Renal cortex interstitium (tissue), 11 donors: ENCODE data around the gene PTCD3. TPM values are rescaled to one million over a fixed set of nuclear protein-coding genes. Genes with fewer than 3 reads are reported as not detected.

Source experiments
- DNase-seq, 11 donors: peaks; one replicate each; pipeline ENCODE4 v3.0.0-alpha.2; 2013; ENCODE audit warnings: low read depth in 9 of 11, low spot score in 4 of 11; ENCODE audit errors: extremely low read depth in 1 of 11
- polyA plus RNA-seq, 3 donors: library from polyadenylated mRNA; unstranded; fragments of 120-200 nt; gene quantifications; one replicate each; pipeline ENCODE4 v1.2.1, GENCODE V29; 2013; ENCODE audit not compliant: insufficient read length in 3 of 3

Gene PTCD3
- polyA plus RNA-seq, 3 donors: 117 to 155 (median 139) TPM

DNA sequence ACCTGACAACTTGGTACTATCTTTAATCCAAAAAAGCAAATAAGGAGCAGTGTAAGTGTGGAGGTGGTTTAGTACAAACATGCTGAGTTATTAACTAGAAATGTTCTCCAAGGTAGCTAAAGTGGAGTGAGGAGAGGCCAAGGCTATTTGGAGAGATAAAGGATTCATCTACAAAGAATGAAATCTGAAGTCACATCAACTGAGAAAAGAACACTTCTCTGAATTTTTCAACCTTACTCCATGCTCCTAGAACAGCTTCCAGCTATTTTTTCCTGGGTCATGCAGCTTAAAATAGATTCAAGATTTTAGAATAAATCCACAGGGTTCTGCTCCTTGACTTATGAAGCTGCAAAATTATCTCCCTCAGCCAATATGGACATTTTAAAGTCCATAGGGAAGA is 70.6 kb downstream of the PTCD3 start:
- no peak for DNase-seq

DNA sequence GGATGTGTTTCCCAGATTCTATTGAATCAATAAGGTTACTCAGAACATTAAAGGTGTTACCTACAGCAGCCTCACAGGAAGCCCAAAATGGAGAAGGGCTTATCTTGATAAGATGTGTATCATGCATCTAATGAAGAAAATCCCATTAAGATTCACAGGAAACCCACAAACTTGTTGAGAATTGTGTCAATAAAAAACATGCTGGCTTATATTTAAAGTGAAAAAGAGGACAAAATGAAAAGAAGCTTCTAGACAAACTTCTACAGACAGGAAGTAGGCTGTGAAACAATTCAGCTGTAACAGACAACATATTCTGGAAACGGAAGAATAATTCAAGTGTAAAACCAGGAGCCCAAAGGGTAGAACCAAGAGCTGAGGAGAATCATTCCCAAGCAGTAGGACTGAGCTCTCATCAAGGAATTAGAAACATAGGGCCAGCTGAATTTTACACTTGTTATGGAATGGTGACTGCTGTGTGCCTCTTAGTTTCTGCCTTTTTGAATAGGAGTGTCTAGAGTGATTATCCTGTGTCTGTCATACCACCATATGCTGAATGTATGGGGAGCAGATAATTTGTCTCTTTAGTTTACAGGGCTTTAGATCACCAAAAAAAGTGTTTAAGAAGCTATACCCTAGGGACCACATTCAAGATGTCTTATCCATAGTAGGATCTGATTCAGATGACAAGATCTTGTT is 79.6 kb downstream of the PTCD3 start:
- no peak for DNase-seq

DNA sequence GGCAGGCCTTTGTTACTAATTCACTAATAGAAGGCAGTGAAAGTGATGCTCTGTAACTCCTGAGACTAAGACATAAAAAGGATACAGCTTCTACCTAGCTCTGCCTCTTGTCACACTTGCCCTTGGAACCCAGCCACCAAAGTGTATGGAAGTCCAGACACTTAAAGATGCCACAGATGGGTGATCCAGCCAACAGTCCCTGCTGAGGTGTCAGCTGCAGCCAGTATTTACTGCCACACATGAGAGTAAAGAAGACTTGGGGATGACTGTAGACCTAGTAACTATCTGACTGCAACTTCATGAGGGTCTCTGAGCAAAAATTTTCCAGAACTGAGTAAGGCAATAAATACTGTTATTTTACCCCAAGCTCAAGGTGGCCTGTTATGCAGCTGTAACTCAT is 80.4 kb downstream of the PTCD3 start:
- no peak for DNase-seq

DNA sequence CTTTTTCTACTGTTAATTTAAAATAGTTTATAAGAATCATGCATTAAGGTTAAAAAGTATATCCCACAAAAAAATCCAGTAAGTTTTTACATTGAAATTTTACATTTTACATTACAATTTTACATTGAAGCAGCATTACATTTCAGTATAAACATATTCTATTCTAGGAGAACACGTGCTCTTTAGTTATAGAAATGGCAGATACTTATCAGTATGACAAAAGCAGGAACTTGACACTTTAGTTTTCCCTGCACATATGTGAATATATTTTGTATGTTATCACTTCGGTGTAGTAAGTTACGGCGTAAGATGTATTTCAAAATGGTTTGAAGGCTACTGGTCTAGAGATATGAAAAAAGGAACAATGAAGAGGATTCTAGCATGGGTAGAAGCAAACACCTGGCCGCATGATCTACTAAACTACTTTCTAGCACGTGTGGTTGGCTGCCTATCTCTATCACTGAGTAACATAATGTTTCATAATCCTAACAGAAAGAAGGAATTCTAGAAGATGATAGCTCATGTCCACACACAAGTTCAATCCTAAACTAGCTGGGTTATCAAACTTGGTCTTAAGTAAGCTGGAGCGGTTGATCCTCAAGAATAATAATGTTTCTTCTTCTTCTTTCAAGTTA is 83.9 kb downstream of the PTCD3 start:
- DNase-seq: no peak

Other genes with a start within 250 kb of the PTCD3 start
- gene ST3GAL5, start 217.2 kb upstream of the PTCD3 start, polyA plus RNA-seq: 10 to 100 TPM in 2 of 3 donors, 1 to 10 TPM in 1; 9.1 to 12.3 (median 10.1) TPM
- 10 to 100 TPM; 20.1 to 21.6 (median 21.0) TPM for gene POLR1A, start 349 bp upstream of the PTCD3 start, polyA plus RNA-seq
- gene IMMT, start 89.2 kb downstream of the PTCD3 start, polyA plus RNA-seq: 100 to 1,000 TPM; 102 to 113 (median 109) TPM
- 10 to 100 TPM; 43.4 to 52.9 (median 47.2) TPM for gene MRPL35, start 93.2 kb downstream of the PTCD3 start, polyA plus RNA-seq
- 1 to 10 TPM; 2.6 to 3.5 (median 3.2) TPM for gene REEP1, start 231.4 kb downstream of the PTCD3 start, polyA plus RNA-seq